Esophagus squamous epithelium (tissue), 4 donors: ENCODE data around the gene PMFBP1.

ENCODE experiments used
- CTCF ChIP-seq, 6 experiments: fragments of 450-650 bp in 4 of 6; fragments of 200-600 bp in 2 of 6; sonication (generic) in 2 of 6; IDR thresholded peaks; one replicate each; pipeline ENCODE4 v1.5.1; 2016 to 2019; ENCODE audit warnings: antibody characterized with exemption in 6 of 6, mild to moderate bottlenecking in 4 of 6, moderate library complexity in 4 of 6
- POLR2A ChIP-seq, 4 donors: fragments of 450-650 bp; IDR thresholded peaks; one replicate each; pipeline ENCODE4 v1.6.1; 2017; ENCODE audit warnings: antibody characterized with exemption in 4 of 4, mild to moderate bottlenecking in 4 of 4, moderate library complexity in 3 of 4

DNA sequence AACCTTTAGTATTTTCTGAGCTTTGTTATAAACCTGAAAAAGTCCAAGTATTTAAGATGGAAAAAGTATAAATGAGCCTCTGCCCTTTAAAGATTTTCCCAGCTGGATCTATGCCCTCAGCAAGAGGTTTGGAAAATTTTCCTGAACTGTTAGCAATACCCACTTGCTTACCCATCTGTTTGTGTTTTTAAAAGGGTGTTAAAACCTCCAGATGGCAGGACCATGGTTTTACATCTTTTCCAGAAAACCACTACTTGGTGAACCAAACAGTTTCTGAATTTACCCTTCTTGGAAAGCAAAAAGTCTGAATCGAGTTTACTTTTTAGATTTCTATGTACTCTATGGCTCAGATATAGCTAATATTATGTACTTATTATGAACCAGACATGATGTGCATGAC lies 719 bp downstream of the PMFBP1 start:
- TF ChIP-seq CTCF (IDR thresholded peaks at IDR 0.05) (no peak), POLR2A (IDR thresholded peaks at IDR 0.05) (no peak)
